ENCODE results near the gene TRIM26.

TRIM26 gene

DNA sequence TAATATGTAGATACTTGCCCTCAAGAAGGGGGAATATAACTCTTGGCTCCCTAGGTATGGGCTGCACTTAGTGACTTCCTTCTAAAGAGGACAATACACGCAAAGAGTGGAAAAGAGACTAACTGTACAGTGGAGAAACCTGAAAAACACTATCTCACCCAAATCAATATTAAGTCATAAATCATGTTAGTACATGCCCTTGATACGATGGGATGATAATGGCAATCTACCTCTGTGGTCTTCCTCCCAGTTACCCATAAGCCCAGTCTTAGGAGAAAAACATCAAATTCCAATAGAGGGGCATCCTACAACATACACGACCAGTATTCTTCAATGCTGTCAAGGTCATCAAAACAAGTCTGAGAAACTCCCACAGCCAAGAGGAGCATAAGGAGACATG, 1.3 kb downstream of the TRIM26 start:
- Histone ChIP-seq H3K4me3 (ENCODE audit: low read length) (no peak overlapping the region), H3K36me3 (ENCODE audit: control insufficient read depth, insufficient read depth, low read length) (no peaks in the 10 kb centered on the region), H3K27me3 (ENCODE audit: control insufficient read depth, insufficient read depth, low read length) (no peaks in the 10 kb centered on the region), H3K9me3 (ENCODE audit: control insufficient read depth, insufficient read depth, low read length) (no peaks in the 10 kb centered on the region), H3K27ac (ENCODE audit: low read length) (no peak overlapping the region), H3K4me1 (ENCODE audit: control insufficient read depth, insufficient read depth, low read length) (peaks cover 2% of the 10 kb centered on the region)
- WGBS (ENCODE audit: insufficient coverage, insufficient read length), result no CpG with 5 or more reads among the region's 3 CpGs
- DNase-seq (ENCODE audit: low read depth, low spot score), result no peak

- Histone ChIP-seq H3K27ac (ENCODE audit: low read length) (no peak overlapping the region), H3K4me3 (ENCODE audit: low read length) (no peak overlapping the region), H3K27me3 (ENCODE audit: control insufficient read depth, insufficient read depth, low read length) (no peaks in the 10 kb centered on the region), H3K36me3 (ENCODE audit: control insufficient read depth, insufficient read depth, low read length) (no peaks in the 10 kb centered on the region), H3K9me3 (ENCODE audit: control insufficient read depth, insufficient read depth, low read length) (no peaks in the 10 kb centered on the region), H3K4me1 (ENCODE audit: control insufficient read depth, insufficient read depth, low read length) (peaks cover 4% of the 10 kb centered on the region)
- no CpG with 5 or more reads among the region's 2 CpGs for WGBS (ENCODE audit: insufficient coverage, insufficient read length)
- DNase-seq (ENCODE audit: low read depth, low spot score), result no peak
Observed at GRCh38 chr6:30211306-30211705, 1.9 kb downstream of the TRIM26 start.

DNA sequence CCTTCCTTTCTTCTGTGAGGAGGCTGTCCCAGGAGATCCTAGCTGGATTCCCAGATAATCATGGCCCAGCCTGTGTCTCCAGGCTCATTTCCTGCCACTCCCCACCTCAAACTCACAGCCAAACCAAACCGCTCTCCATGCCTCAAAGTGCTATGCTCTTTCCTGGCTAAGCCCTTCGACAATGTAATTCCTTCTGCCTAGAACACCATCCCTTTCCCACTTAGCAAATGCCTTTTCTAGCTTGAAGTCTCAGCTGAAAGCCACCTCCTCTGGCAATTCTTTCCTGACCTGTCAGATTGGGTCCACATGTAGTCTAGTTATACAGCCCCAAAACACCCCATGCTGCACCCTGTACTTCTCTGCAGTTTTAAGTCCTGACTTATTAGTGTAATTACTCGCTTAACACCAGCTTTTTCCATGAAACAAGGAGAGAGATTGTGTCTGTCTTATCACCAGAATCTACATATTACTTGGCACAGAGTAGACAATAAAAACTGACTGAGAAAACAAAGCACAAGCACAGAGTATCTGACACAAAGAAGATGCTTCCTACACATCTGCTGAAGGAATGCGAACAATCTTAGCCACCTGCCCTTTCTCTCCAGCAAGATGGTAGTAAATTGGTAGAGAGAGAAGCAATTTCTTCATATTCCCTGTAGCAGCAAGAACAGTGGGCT, 5.4 kb downstream of the TRIM26 start:
- no peak for DNase-seq (ENCODE audit: low read depth, low spot score)
- H3K27ac ChIP-seq (ENCODE audit: low read length), result no peak overlapping the region
- H3K27me3 ChIP-seq (ENCODE audit: control insufficient read depth, insufficient read depth, low read length), result no peaks in the 10 kb centered on the region
- H3K4me3 ChIP-seq (ENCODE audit: low read length), result no peak overlapping the region
- no peaks in the 10 kb centered on the region for H3K36me3 ChIP-seq (ENCODE audit: control insufficient read depth, insufficient read depth, low read length)
- no peaks in the 10 kb centered on the region for H3K9me3 ChIP-seq (ENCODE audit: control insufficient read depth, insufficient read depth, low read length)
- WGBS (ENCODE audit: insufficient coverage, insufficient read length), result no CpG with 5 or more reads among the region's 4 CpGs
- H3K4me1 ChIP-seq (ENCODE audit: control insufficient read depth, insufficient read depth, low read length), result peaks cover 4% of the 10 kb centered on the region

DNA sequence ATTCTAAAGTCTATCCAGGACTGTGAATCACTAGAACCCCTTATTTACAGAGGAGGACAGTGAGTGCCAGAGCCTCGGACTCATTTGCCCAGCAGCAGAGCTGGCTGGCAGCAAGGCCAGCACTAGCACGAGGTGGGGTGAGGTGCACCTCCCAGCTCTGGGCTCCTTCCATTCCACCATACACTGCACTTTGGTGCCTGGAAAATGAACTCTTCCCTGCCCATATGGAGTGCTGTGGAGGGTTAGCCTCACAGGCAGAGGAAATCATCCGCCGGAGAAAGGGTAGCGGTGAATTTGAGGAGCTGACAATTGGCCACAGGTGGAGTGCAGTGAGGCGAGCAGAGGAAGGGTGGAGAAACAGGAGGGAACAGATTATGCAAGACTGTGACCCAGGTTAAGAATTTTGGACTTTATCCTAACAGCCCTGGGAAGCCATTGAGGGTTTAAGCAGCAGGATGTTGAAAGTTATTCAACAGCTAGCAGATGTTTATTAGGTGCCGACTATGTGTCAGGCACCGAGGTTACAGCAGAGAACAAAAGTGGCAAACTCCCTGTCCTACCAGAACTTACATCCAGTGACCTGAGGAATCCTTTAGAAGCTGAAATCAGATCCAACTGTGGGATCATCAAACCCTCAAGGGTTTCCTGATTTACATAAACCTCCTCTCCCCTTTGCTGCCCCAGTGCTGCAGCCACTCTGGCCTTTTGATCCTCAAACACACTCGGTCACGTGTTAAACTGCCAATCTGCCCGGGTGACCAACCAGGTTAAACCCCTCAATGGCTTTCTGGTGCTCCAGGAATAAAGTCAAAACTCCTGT, 6.2 kb downstream of the TRIM26 start:
- no peak overlapping the region for H3K27ac ChIP-seq (ENCODE audit: low read length)
- no peak for DNase-seq (ENCODE audit: low read depth, low spot score)

GRCh38 chr6:30206152-30206551, 7.1 kb downstream of the TRIM26 start:
- Histone ChIP-seq H3K9me3 (ENCODE audit: control insufficient read depth, insufficient read depth, low read length) (no peaks in the 10 kb centered on the region), H3K4me1 (ENCODE audit: control insufficient read depth, insufficient read depth, low read length) (peaks cover 4% of the 10 kb centered on the region), H3K27me3 (ENCODE audit: control insufficient read depth, insufficient read depth, low read length) (no peaks in the 10 kb centered on the region), H3K36me3 (ENCODE audit: control insufficient read depth, insufficient read depth, low read length) (no peaks in the 10 kb centered on the region), H3K27ac (ENCODE audit: low read length) (no peak overlapping the region), H3K4me3 (ENCODE audit: low read length) (no peak overlapping the region)
- no peak for DNase-seq (ENCODE audit: low read depth, low spot score)
- no CpG with 5 or more reads among the region's 7 CpGs for WGBS (ENCODE audit: insufficient coverage, insufficient read length)

More for the DNA sequence above, 6.2 kb downstream of the TRIM26 start:
- H3K9me3 ChIP-seq (ENCODE audit: control insufficient read depth, insufficient read depth, low read length), result no peaks in the 10 kb centered on the region
- H3K4me3 ChIP-seq (ENCODE audit: low read length), result no peak overlapping the region
- no peaks in the 10 kb centered on the region for H3K36me3 ChIP-seq (ENCODE audit: control insufficient read depth, insufficient read depth, low read length)
- peaks cover 4% of the 10 kb centered on the region for H3K4me1 ChIP-seq (ENCODE audit: control insufficient read depth, insufficient read depth, low read length)
- no CpG with 5 or more reads among the region's 11 CpGs for WGBS (ENCODE audit: insufficient coverage, insufficient read length)
- no peaks in the 10 kb centered on the region for H3K27me3 ChIP-seq (ENCODE audit: control insufficient read depth, insufficient read depth, low read length)

DNA sequence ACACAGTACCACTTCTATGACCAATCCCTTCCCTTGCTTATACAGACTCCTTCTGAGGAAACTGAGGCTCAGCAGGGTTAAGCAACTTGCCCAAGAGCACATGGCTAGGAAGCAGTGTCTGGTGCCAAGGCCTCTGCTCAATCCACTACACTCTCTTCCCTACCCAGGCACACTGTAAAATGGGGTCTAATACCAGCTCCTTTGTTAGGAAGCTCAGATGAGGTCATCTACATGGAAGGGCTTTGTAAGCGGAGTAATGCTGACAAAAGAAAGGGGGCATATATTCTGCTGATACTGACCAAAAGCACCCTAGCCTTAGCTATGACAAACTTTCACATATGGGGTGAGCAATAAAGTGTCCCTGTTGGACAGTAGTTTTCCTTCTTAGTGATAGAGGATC, 9.1 kb downstream of the TRIM26 start:
- no CpG with 5 or more reads among the region's 1 CpG for WGBS (ENCODE audit: insufficient coverage, insufficient read length)
- Histone ChIP-seq H3K27ac (ENCODE audit: low read length) (no peak overlapping the region), H3K27me3 (ENCODE audit: control insufficient read depth, insufficient read depth, low read length) (no peaks in the 10 kb centered on the region), H3K4me3 (ENCODE audit: low read length) (no peak overlapping the region), H3K36me3 (ENCODE audit: control insufficient read depth, insufficient read depth, low read length) (0 out of 2 replicates have a peak, but pooled peaks cover under 1% of the 10 kb centered on the region), H3K4me1 (ENCODE audit: control insufficient read depth, insufficient read depth, low read length) (peaks cover 4% of the 10 kb centered on the region), H3K9me3 (ENCODE audit: control insufficient read depth, insufficient read depth, low read length) (no peaks in the 10 kb centered on the region)
- DNase-seq (ENCODE audit: low read depth, low spot score), result no peak

DNA sequence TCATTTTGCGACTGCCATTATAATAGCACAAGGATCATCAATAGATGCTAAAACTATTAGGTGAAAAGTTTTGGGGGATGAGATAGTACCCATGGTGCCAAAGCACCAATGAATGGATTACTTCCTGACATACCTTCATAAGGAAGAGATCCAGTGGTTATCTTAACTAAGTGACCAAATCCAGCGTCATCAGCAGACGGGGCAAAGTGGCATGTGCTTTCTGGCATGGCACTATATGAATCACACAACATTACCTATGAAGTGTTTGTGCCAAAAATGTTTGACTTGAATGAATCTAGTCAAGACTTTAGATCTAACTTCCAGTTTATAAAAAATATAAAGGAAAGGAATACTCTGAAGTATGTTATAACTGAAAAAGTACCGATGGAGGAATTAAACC, 10.8 kb downstream of the TRIM26 start:
- WGBS (ENCODE audit: insufficient coverage, insufficient read length), result no CpG with 5 or more reads among the region's 4 CpGs
- Histone ChIP-seq H3K9me3 (ENCODE audit: control insufficient read depth, insufficient read depth, low read length) (no peaks in the 10 kb centered on the region), H3K4me1 (ENCODE audit: control insufficient read depth, insufficient read depth, low read length) (peaks cover 2% of the 10 kb centered on the region; the same call in 1 of the 2 replicates), H3K4me3 (ENCODE audit: low read length) (no peak overlapping the region), H3K36me3 (ENCODE audit: control insufficient read depth, insufficient read depth, low read length) (peaks cover 13% of the 10 kb centered on the region), H3K27ac (ENCODE audit: low read length) (no peak overlapping the region), H3K27me3 (ENCODE audit: control insufficient read depth, insufficient read depth, low read length) (no peaks in the 10 kb centered on the region)
- no peak for DNase-seq (ENCODE audit: low read depth, low spot score)

DNA sequence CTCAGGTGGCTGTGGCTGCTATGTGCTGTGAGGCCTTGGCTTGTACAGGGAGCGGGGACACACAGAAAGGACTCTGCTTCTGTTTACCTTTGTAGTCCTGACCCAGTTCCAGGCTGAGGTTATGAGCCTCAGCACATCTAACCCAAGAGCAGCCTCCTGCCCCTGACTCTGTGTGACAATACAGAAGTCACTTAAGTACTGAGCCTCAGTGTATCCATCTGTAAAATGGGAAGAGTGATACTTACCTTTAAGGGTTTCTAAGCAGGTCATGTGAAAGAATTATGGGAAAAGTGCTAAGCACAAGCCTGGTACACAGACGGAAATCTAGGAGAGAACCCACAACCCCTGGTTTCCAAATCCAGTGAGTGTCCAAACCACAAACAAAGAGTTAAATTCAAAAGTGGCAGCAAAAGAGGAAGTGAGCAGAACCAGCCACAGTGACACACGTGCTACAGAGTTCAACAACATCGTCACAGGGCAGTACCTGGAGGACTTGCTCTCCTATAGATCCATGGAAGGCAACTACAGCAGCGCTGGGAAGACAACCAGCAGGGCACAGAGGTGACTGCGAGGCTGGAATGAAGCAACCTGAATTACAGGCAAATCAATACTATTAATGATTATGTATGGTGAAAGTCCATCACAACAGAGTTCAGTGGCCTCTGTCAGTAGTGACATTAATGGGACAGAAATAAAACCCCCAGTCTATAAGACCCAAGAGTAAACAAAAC, 12.5 kb downstream of the TRIM26 start:
- no peaks in the 10 kb centered on the region for H3K4me1 ChIP-seq (ENCODE audit: control insufficient read depth, insufficient read depth, low read length)
- no peaks in the 10 kb centered on the region for H3K27me3 ChIP-seq (ENCODE audit: control insufficient read depth, insufficient read depth, low read length)
- H3K9me3 ChIP-seq (ENCODE audit: control insufficient read depth, insufficient read depth, low read length), result no peaks in the 10 kb centered on the region
- no CpG with 5 or more reads among the region's 6 CpGs for WGBS (ENCODE audit: insufficient coverage, insufficient read length)
- no peak overlapping the region for H3K27ac ChIP-seq (ENCODE audit: low read length)
- DNase-seq (ENCODE audit: low read depth, low spot score), result no peak
- H3K4me3 ChIP-seq (ENCODE audit: low read length), result no peak overlapping the region
- peaks cover 16% of the 10 kb centered on the region for H3K36me3 ChIP-seq (ENCODE audit: control insufficient read depth, insufficient read depth, low read length)

DNA sequence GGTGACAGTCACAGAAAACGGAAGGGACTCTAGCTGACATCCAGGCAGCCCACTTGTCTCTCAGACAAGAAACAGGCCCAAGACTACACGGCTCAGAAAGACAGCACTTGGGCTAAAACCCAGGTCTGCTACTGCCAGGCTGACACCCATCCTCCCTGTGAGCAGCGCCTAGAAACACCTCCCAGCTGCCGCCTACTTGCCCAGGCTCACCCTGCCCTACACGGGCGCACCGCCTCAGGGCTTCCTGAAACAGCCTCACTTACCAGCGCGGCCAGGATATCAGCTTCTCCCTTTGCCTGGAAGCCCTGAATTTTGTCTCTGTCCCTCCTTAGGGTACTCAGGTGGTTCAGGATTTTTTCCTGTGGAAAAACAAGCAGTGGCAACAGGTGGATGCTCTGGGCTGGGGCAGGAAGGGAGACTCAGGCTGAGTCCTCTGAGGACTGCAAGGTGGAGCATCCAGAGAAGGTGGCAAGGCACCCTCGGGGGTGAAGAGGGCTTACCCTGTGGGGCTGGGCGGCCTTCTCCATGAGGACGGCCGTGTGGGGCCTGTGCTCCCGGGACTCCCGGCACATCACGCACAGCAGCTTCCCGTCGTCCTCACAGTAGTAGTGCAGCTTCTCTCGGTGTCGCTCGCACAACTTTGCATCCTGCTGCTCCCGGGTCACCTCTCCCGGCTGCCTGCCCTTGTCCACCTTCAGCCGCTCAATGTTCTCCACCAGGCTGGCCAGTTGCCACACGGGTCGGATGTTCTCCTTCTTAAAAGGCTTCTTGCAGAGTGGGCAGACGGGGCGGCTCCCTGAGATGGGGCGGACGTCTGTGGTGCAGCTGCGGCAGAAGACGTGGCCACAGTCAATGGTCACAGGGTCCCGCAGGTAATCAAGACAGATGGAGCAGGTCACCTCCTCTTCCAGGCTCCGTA, 14.8 kb downstream of the TRIM26 start:
- no peaks in the 10 kb centered on the region for H3K27me3 ChIP-seq (ENCODE audit: control insufficient read depth, insufficient read depth, low read length)
- no CpG with 5 or more reads among the region's 34 CpGs for WGBS (ENCODE audit: insufficient coverage, insufficient read length)
- no peaks in the 10 kb centered on the region for H3K9me3 ChIP-seq (ENCODE audit: control insufficient read depth, insufficient read depth, low read length)
- peaks cover 16% of the 10 kb centered on the region for H3K36me3 ChIP-seq (ENCODE audit: control insufficient read depth, insufficient read depth, low read length)
- H3K4me1 ChIP-seq (ENCODE audit: control insufficient read depth, insufficient read depth, low read length), result no peaks in the 10 kb centered on the region
- no peak overlapping the region for H3K4me3 ChIP-seq (ENCODE audit: low read length)
- DNase-seq (ENCODE audit: low read depth, low spot score), result no peak
- H3K27ac ChIP-seq (ENCODE audit: low read length), result no peak overlapping the region

DNA sequence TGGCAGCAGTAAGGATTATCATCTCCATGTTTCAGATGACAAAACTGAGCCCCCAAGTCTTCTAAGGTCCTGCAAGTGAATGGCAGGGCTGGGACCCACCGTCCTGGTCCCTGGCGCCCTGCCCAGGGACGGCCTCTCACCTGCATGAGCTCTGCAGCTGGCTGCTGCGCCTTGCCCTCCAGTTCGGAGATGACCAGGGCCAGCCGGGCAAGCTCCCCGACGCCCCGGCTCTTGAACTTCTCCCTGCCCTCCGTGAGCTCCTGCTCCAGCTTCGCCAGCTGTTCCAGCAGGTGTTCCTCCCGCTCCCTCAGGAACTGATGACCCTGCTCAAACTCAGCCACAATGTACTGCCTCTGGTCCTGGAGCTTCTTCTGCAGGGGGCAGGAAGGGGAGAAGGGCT, 16.8 kb downstream of the TRIM26 start:
- H3K27ac ChIP-seq (ENCODE audit: low read length), result no peak overlapping the region
- H3K36me3 ChIP-seq (ENCODE audit: control insufficient read depth, insufficient read depth, low read length), result peaks cover 19% of the 10 kb centered on the region
- WGBS (ENCODE audit: insufficient coverage, insufficient read length), result no CpG with 5 or more reads among the region's 12 CpGs
- H3K27me3 ChIP-seq (ENCODE audit: control insufficient read depth, insufficient read depth, low read length), result no peaks in the 10 kb centered on the region
- no peak overlapping the region for H3K4me3 ChIP-seq (ENCODE audit: low read length)
- H3K9me3 ChIP-seq (ENCODE audit: control insufficient read depth, insufficient read depth, low read length), result no peaks in the 10 kb centered on the region
- DNase-seq (ENCODE audit: low read depth, low spot score), result no peak
- H3K4me1 ChIP-seq (ENCODE audit: control insufficient read depth, insufficient read depth, low read length), result no peaks in the 10 kb centered on the region
